Vagina (tissue), 2 donors: ENCODE measurements around the gene ACR.

Experiments
- CTCF ChIP-seq, 3 experiments: fragments of 450-650 bp in 2 of 3; fragments of 200-600 bp in 1 of 3; sonication (generic) in 1 of 3; IDR thresholded peaks; one replicate each; pipeline ENCODE4 v1.5.1; 2017 to 2019; ENCODE audit warnings: antibody characterized with exemption in 3 of 3, mild to moderate bottlenecking in 2 of 3, moderate library complexity in 2 of 3
- POLR2A ChIP-seq, 2 donors: fragments of 450-650 bp; IDR thresholded peaks; one replicate each; pipeline ENCODE4 v1.6.1; 2017; ENCODE audit warnings: antibody characterized with exemption in 2 of 2, mild to moderate bottlenecking in 2 of 2, moderate library complexity in 2 of 2
- POLR2AphosphoS5 ChIP-seq, 2 donors: sonication (generic); formaldehyde crosslinking; IDR thresholded peaks; one replicate each; pipeline ENCODE4 v1.9.0; 2017; ENCODE audit warnings: antibody characterized with exemption in 2 of 2, mild to moderate bottlenecking in 2 of 2, low read depth in 1 of 2; ENCODE audit not compliant: insufficient read depth in 1 of 2

GRCh38 chr22:50706481-50707125 is 31.4 kb upstream of the ACR start:
- TF ChIP-seq POLR2AphosphoS5 (IDR thresholded peaks at IDR 0.05; ENCODE audit: insufficient read depth in 1 of 2, low read depth in 1 of 2): no peak
- TF ChIP-seq CTCF (IDR thresholded peaks at IDR 0.05): no peak
- no peak for TF ChIP-seq POLR2A (IDR thresholded peaks at IDR 0.05)
